22Rv1 (cell line): ENCODE data around the gene CUX1.

Source experiments
- CTCF ChIP-seq: fragments of 450-650 bp; IDR thresholded peaks from 2 replicates; pipeline ENCODE4 v1.5.1; 2017; ENCODE audit warnings: mild to moderate bottlenecking
- ZFX ChIP-seq: fragments of 450-650 bp; IDR thresholded peaks from 2 replicates; pipeline ENCODE4 v1.6.1; 2017; ENCODE audit warnings: antibody characterized with exemption, borderline replicate concordance

GRCh38 chr7:101893341-101894082 lies 76.1 kb downstream of the CUX1 start:
- TF ChIP-seq CTCF (no peak), ZFX (no peak)
